GM23338 (cell line): ENCODE measurements around the gene FER. TPM values are rescaled to one million over a fixed set of nuclear protein-coding genes. Genes with fewer than 3 reads are reported as not detected.

ENCODE experiments used
- ATAC-seq: fragments of 200-7000 bp; cut with Tn5 transposase; 3 replicates; pipeline ENCODE4 v1.9.1; 2020
- DNase-seq: peaks from one replicate; pipeline ENCODE4 v3.0.0-alpha.2; 2015; ENCODE audit warnings: low spot score
- H2AFZ ChIP-seq: fragments of 200-600 bp; sonication (generic); 2 replicates; pipeline ENCODE4 v1.8.0; 2016; ENCODE audit warnings: antibody characterized with exemption, mild to moderate bottlenecking, moderate library complexity
- H3F3A ChIP-seq: fragments of 200-600 bp; sonication (generic); replicated peaks from 2 replicates; pipeline ENCODE4 v1.8.0; 2017; ENCODE audit warnings: antibody characterized with exemption, mixed run types, low read depth
- H3K27ac ChIP-seq: fragments of 200-600 bp; sonication (generic); 2 replicates; pipeline ENCODE4 v1.6.1; 2016; ENCODE audit warnings: low read depth
- H3K27me3 ChIP-seq: fragments of 200-600 bp; sonication (generic); 2 replicates; pipeline ENCODE4 v1.8.0; 2016; ENCODE audit warnings: mild to moderate bottlenecking, mixed run types, moderate library complexity; ENCODE audit not compliant: insufficient read depth
- H3K36me3 ChIP-seq: fragments of 200-600 bp; sonication (generic); 2 replicates; pipeline ENCODE4 v1.8.0; 2016; ENCODE audit warnings: mild to moderate bottlenecking; ENCODE audit not compliant: insufficient read depth
- H3K4me1 ChIP-seq: fragments of 200-600 bp; sonication (generic); 2 replicates; pipeline ENCODE4 v1.8.0; 2016; ENCODE audit warnings: mild to moderate bottlenecking, moderate library complexity; ENCODE audit not compliant: insufficient read depth
- H3K4me2 ChIP-seq: fragments of 200-600 bp; sonication (generic); 2 replicates; pipeline ENCODE4 v1.7.1; 2017; ENCODE audit warnings: mixed run types
- H3K4me3 ChIP-seq: fragments of 200-600 bp; sonication (generic); 2 replicates; pipeline ENCODE4 v1.6.1; 2016; ENCODE audit warnings: mixed run types
- H3K79me2 ChIP-seq: fragments of 200-600 bp; sonication (generic); replicated peaks from 2 replicates; pipeline ENCODE4 v1.8.0; 2017; ENCODE audit warnings: mild to moderate bottlenecking; ENCODE audit not compliant: insufficient read depth
- H3K9me2 ChIP-seq: fragments of 200-600 bp; sonication (generic); 2 replicates; pipeline ENCODE4 v1.8.0; 2017; ENCODE audit not compliant: insufficient read depth
- H4K20me1 ChIP-seq: fragments of 200-600 bp; sonication (generic); replicated peaks from 2 replicates; pipeline ENCODE4 v1.8.0; 2017; ENCODE audit warnings: mild to moderate bottlenecking; ENCODE audit not compliant: insufficient read depth
- H3K27ac Mint-ChIP-seq: 2 replicates; pipeline ENCODE4 v1.8.0; 2020; ENCODE audit warnings: inconsistent platforms, mild to moderate bottlenecking, moderate library complexity, mixed read lengths
- H3K27me3 Mint-ChIP-seq: 3 replicates; pipeline ENCODE4 v1.8.0; 2022; ENCODE audit warnings: low read depth, mild to moderate bottlenecking, moderate library complexity, mixed read lengths, inconsistent platforms; ENCODE audit not compliant: insufficient read depth, poor library complexity
- H3K36me3 Mint-ChIP-seq: 3 replicates; pipeline ENCODE4 v1.8.0; 2021; ENCODE audit warnings: low read depth, mild to moderate bottlenecking, inconsistent platforms, moderate library complexity, mixed read lengths
- H3K4me1 Mint-ChIP-seq: 3 replicates; pipeline ENCODE4 v1.8.0; 2020; ENCODE audit warnings: mild to moderate bottlenecking, inconsistent platforms, mixed read lengths
- H3K4me3 Mint-ChIP-seq: 3 replicates; pipeline ENCODE4 v1.8.0; 2021; ENCODE audit warnings: moderate library complexity, mild to moderate bottlenecking, inconsistent platforms, mixed read lengths
- H3K9me3 Mint-ChIP-seq: 3 replicates; pipeline ENCODE4 v1.8.0; 2020; ENCODE audit warnings: moderate library complexity, mild to moderate bottlenecking, inconsistent platforms, mixed read lengths
- CTCF ChIP-seq, 2 experiments: fragments of 200-600 bp in 1 of 2; sonication (generic) in 1 of 2; conservative IDR thresholded peaks; 2 replicates each; pipeline versions ENCODE4 v1.5.1 to v1.6.1; 2016 to 2017; ENCODE audit warnings: antibody characterized with exemption in 2 of 2, low read depth in 2 of 2, mild to moderate bottlenecking in 2 of 2, moderate library complexity in 1 of 2
- ZNF331 ChIP-seq: fragments of 250-450 bp; sonication (Bioruptor Pico); IDR thresholded peaks from 2 replicates; pipeline ENCODE4 v1.5.0; 2020; ENCODE audit warnings: low read depth, mild to moderate bottlenecking, moderate library complexity
- ZNF462 ChIP-seq: fragments of 250-450 bp; sonication (Bioruptor Pico); IDR thresholded peaks from 2 replicates; pipeline ENCODE4 v1.5.0; 2020; ENCODE audit warnings: mild to moderate bottlenecking, moderate library complexity
- polyA plus RNA-seq: library from polyadenylated mRNA; unstranded; fragments of >200 nt; fragmentation: Nextera tagmentation; extraction: Ambion mirVana; gene quantifications from 2 replicates; pipeline ENCODE4 v1.2.1, GENCODE V29; 2016
- total RNA-seq: library from RNA; depleted of rRNA; stranded (reverse); fragments of >200 nt; shearing (Covaris generic); gene quantifications from 2 replicates; pipeline ENCODE4 v1.2.3, GENCODE V29; 2014

FER gene
- total and polyA plus RNA-seq, 2 experiments from 2014 or later, result 17.4 to 34.8 TPM

- no peak for TF ChIP-seq ZNF331
Observed at GRCh38 chr5:109218818-109219217, 471.1 kb downstream of the FER start (continued).

GRCh38 chr5:109223531-109223930 lies 475.8 kb downstream of the FER start:
- Mint-ChIP-seq H3K36me3 (peaks cover 15% of the 10 kb centered on the region), H3K4me3 (no peak overlapping the region), H3K27ac (no peak overlapping the region), H3K27me3 (no peaks in the 10 kb centered on the region), H3K4me1 (no peaks in the 10 kb centered on the region), H3K9me3 (peaks cover 25% of the 10 kb centered on the region)
- no peaks in the 10 kb centered on the region; the same call in none of the 2 replicates for H3K36me3 ChIP-seq
- H3K4me1 ChIP-seq, result no peaks in the 10 kb centered on the region
- peaks cover 23% of the 10 kb centered on the region for H3K9me2 ChIP-seq
- no peak overlapping the region for H3K27ac ChIP-seq
- peak; percentile 18 to 23; a peak in 2 of 4 replicates for TF ChIP-seq CTCF (conservative IDR thresholded peaks at IDR 0.05; ENCODE audit: low read depth in 2 of 2)
- no peak for TF ChIP-seq ZNF462
- ATAC-seq (no peak), DNase-seq (peak; percentile 11)
- peak overlapping the region; percentile 56 for H2AFZ ChIP-seq
- no peaks in the 10 kb centered on the region for H3K27me3 ChIP-seq
- H4K20me1 ChIP-seq, result no peaks in the 10 kb centered on the region
- no peaks in the 10 kb centered on the region for H3K79me2 ChIP-seq
- no peaks in the 10 kb centered on the region for H3F3A ChIP-seq
- H3K4me3 ChIP-seq, result no peak overlapping the region
- H3K4me2 ChIP-seq, result no peak overlapping the region
